Diencephalon (tissue), 1 donor: ENCODE results near the gene WDR4. TPM values are rescaled to one million over a fixed set of nuclear protein-coding genes. Genes with fewer than 3 reads are reported as not detected.

Experiments
- total RNA-seq: library from RNA; depleted of rRNA; stranded (reverse); fragments of >200 nt; gene quantifications from one replicate; pipeline ENCODE4 v1.2.3, GENCODE V29; 2014

WDR4 gene, protein sequence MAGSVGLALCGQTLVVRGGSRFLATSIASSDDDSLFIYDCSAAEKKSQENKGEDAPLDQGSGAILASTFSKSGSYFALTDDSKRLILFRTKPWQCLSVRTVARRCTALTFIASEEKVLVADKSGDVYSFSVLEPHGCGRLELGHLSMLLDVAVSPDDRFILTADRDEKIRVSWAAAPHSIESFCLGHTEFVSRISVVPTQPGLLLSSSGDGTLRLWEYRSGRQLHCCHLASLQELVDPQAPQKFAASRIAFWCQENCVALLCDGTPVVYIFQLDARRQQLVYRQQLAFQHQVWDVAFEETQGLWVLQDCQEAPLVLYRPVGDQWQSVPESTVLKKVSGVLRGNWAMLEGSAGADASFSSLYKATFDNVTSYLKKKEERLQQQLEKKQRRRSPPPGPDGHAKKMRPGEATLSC
- total RNA-seq = 12.7 TPM

DNA sequence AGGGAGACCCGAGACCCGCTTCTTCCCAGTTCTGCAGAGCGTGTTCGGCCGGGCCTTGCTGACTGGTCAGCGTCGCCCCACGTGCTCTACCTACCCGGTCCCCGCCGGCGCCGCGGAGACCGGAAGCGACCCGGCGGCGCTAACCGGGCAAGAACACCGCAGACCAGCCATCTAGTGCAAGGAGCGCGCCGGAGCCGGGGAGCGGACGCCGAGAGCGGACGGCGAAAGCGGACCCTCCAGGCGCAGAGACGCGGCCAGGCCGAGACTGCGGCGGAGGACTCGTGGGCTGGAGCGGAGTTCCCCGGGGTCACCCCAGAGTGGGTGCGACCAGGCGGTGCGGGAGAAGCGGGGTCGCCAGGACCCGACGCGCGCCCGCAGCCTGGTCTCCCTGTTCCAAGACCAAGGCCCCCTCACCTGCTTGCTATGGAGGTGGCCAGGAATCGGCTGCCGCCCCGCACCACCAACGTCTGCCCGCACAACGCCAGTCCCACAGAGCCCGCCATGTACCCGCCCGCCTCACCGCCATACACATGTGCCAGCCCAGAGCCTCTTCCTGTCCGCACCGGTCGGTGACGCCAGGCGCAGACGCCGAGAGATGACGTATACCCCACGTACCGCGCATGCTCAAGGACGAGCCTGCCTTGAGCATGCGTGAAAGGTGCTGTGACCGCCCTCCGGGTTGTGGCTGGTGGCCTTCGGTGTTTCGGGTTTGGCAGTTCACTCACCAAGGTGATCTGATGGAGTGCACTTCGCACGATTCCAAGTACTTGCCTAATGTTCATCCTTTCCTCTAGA is at the start of gene WDR4:
WDR4 (minus strand) TSS at position 547 of the 795 bp plus-strand sequence; CDS start at position 503, 44 bp downstream.

DNA sequence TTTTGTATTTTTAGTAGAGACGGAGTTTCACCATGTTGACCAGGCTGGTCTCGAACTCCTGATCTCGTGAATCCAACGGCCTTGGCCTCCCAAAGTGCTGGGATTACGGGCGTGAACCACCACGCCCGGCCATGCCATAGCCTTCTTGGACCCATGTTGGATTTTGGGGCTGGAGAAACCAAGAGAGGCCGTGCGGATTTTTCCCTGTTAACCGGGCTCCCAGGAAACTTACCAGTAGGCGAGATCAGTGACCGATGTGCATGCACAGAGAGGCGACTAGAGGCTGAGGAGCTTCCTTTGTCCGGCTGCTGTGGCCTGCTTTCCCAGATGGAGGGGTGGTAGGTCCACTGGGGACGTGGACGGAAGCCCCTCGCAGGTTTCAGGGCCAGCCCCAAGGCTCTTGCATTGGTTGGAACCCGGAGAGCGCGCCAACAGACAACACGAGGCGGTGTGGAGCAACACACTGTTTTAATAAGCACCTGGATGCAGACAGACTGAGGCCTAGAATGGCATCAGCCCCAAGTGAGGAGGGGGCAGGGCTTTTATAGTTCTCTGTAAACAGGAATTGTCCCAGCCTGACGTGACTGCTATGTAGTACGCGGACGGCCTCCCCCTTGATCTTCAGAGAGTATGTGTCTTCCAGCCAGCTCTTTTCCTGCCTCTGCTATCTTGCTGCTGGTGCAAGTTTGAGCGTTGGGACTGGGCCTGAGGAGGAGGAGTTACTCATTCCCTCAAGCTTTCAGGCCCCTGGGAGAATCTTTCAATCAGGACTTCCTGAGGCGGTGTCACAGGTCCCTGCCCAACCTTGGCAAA is 46.0 kb upstream of the WDR4 start, which contains the start of gene ERVH48-1:
ERVH48-1 (minus strand) TSS at position 517 of the 813 bp plus-strand sequence. CDS start 6,624 bp downstream, outside the sequence.

DNA sequence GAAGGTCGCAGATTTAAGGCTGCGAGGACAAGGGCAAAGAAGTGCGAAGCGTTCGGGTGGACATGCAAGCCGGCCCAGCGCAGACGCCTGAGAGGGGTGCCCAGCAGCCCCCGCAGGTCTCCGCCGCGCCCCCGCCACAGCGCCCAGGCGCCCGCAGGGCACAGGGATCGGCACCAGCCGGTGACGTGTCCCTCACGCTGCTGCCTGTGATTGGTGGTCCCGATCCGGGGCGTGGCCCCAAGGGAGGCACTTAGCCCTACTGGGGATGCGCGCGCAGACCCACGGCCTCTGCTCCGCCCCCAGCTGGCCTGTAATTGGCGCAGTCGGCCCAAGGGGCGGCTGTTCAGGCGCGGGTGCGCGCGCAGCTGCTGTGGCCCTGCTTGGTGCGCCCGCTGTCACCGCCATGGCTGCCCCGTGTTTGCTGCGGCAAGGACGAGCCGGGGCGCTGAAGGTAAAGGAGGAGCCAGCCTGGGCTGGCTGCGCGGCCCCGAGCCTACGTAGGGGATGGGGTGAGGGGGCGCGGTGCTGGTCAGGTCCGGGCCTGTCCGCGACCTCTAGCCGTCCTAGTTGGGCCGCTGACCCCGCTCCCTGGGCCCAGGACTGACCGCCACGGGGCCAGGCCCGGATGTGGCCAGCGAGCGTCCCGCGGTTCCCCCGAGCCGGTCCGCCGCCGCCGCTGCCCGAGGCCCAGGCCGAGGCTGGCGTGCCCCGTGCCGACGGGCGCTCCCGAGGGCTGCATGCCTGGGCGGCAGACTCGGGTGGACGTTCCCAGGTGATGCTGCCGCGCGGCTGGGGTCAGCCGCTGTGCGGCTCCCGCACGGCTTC is 13.8 kb upstream of the WDR4 start, which contains the start of gene NDUFV3:
NDUFV3 (plus strand) TSS at position 379 of the 825 bp plus-strand sequence; CDS start at position 404, 25 bp downstream.

Other genes with a start within 250 kb of the WDR4 start
- gene PDE9A, start 225.9 kb downstream of the WDR4 start, total RNA-seq = 18.7 TPM
- gene NDUFV3, start 13.8 kb upstream of the WDR4 start, total RNA-seq = 33.7 TPM
- gene ERVH48-1, start 46.1 kb upstream of the WDR4 start, total RNA-seq = 0.23 TPM
- 15.0 TPM for gene PKNOX1, start 95.0 kb upstream of the WDR4 start, total RNA-seq
- gene CBS, start 196.3 kb upstream of the WDR4 start, total RNA-seq = 51.9 TPM
- gene U2AF1, start 228.0 kb upstream of the WDR4 start, total RNA-seq = 22.8 TPM